ENCODE data around the gene TRAFD1.

TRAFD1 gene

DNA sequence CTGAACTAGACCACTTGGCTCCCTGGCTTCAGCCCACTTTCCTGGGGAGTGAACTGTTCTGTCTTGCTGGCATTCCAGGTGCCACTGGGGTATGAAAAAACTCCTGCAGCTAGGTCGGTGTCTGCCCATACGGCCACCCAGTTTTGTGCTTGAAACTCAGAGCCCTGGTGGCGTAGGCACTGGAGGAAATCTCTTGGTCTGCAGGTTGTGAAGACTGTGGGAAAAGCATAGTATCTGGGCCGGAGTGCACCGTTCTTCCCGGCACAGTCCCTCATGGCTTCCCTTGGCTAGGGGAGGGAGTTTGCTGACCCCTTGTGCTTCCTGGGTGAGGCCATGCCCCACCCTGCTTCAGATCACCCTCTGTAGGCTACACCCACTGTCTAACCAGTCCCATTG lies 33.8 kb downstream of the TRAFD1 start:
- no peak for DNase-seq

DNA sequence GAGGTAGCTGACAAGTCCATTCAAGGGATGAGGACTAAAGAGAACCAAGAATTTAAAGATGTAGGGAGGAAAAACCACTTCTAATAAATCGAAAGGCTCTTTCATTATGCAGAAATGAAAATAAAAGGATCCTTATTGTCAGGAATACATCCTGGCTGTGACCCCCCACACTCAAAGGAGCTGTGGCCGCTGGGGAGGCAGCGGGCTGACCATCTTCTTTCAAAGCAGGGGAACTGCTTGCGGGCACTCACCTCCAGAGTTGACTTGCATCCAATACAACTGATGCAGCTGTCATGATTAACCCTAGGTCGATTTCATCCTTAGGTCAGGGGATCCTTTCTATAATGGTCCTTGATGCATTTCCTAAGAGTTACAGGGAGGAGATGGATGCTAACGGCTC lies 35.3 kb downstream of the TRAFD1 start:
- no peak for DNase-seq

DNA sequence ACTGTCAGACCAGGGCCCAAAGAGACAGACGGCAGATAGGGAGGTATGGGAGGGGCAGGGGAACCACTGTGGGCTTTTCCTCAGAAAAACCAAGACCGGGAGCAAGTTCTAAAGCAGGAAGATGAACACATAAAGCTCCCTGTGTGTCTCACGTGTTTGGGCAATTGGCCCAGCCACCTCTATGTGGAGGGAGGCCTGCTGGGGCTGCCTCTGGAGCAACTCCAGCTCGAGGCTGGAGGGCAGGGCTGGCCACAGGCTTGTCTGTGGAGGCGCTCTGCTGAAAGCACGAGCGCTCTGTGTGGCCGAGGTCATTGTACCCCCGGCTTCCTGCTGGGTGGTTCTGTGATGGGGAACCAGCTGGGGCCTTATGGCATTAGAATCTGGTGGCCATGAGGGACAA lies 36.4 kb downstream of the TRAFD1 start:
- DNase-seq: no peak

DNA sequence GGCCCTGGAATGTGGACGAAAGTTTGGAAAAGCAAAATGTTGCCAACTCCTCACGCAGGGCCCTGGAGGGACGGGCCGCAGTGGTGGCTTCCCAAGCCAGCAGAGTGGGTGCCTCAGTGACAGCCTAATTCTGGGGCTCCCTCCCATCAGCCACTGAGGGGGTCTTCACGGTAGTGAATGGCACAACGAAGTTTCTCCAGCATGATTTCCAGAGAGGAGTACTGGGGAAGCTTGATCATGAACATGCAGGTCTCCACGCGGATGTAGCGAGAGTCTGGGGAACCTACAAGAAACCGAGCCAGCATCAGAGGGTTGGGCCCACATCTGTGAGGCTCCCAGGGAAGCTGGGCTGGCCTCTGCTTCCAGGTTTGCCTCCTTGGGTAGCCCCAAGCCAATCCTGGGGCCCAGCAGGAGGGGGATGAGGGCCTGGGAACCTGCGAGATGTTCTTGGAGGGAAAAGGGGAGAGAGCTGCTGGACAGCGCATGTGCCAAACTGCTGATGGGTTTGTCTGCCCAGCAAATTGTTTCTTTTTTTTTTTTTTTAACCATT lies 37.0 kb downstream of the TRAFD1 start:
- DNase-seq: no peak

DNA sequence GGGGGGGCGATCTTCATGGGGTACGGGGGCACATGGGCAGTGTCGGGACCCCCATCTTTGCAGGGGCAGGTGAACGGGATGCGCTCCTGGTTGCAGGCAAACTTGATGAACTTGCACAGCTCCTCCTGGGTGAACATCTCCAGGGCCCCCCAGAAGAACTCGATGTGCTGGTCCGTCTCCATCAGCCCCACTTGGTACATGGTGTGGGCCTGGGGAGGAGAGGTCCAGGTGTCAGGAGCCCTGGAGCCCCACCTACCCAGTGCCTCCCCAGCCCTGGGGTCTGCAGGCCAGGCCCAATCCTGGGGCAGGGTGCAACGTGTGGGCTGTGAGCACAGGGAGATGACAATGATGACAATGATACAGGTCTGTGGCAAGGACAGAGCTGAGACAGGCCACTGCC lies 37.7 kb downstream of the TRAFD1 start:
- no peak for DNase-seq

DNA sequence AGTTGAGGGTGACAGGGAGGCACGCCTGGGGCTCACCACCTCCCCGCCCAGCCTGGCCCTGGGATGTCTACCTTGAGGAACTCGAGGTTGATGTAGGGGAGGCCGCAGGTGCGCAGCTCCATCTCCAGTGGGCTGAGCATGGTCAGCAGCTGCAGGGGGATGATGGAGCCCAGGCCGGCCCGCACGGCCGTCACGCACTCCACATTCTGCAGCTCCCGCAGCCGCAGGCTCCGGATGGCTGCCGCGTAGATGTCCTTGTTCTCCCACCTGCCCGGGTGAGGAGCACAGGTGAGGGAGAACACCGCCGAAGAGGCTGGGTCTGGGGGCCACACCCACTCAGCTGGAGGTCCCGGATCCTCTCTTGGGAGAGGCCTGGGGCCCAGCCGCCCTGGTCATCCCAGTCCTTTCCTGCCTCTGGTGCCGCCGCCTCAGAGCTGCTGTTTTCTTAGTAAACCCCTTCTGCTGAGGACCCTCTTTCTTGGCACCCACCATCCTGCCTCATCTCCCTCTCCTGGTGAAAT lies 38.2 kb downstream of the TRAFD1 start:
- no peak for DNase-seq

DNA sequence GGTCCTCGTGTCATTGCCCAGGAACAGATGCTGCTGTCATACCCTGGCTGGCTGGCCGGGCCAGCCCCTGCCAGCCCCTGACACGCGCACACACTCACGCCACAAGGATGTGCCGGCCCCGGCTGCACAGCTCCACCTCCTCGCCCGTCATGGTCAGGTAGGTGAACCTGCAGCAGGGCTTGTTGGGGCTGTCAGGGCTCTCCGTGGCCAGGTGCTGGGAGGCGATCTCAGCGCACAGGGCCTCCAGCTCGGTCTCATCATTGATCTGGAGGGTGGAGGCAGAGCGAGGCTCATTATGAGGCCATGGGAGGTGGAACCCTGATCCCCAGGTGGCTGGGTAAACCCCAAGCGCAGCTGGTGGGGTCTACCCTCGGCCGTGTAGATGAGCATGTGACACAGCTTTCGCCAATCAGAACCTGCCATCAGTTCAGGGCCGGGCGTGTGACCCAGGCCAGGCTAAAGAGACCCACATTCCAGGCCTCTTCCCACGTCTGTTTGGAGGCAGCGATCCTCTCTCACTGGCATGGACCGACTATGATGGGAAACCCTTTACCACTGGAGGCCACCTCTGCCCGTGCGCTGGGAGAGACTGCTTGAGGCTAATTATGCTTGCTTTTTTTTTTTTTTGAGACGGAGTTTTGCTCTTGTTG lies 38.8 kb downstream of the TRAFD1 start:
- no peak for DNase-seq

DNA sequence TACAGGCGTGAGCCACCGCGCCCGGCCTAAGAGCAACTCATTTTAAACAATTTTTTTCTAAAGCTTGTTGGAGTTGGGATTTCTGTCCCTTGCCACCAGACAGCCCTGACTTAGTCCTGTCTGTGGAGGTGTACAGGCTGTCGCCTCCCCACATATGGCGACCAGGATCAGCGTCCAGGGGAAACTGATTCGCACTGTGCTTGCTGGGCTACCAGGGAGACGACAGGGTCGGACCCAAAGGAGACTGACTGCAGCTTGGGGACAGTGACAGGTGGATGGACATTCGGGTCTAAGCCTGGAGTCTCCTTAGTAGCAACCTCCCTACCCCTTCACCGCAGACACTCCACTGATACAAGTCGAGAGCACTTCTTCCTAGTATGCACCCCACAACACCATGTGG lies 40.3 kb downstream of the TRAFD1 start:
- no peak for DNase-seq

DNA sequence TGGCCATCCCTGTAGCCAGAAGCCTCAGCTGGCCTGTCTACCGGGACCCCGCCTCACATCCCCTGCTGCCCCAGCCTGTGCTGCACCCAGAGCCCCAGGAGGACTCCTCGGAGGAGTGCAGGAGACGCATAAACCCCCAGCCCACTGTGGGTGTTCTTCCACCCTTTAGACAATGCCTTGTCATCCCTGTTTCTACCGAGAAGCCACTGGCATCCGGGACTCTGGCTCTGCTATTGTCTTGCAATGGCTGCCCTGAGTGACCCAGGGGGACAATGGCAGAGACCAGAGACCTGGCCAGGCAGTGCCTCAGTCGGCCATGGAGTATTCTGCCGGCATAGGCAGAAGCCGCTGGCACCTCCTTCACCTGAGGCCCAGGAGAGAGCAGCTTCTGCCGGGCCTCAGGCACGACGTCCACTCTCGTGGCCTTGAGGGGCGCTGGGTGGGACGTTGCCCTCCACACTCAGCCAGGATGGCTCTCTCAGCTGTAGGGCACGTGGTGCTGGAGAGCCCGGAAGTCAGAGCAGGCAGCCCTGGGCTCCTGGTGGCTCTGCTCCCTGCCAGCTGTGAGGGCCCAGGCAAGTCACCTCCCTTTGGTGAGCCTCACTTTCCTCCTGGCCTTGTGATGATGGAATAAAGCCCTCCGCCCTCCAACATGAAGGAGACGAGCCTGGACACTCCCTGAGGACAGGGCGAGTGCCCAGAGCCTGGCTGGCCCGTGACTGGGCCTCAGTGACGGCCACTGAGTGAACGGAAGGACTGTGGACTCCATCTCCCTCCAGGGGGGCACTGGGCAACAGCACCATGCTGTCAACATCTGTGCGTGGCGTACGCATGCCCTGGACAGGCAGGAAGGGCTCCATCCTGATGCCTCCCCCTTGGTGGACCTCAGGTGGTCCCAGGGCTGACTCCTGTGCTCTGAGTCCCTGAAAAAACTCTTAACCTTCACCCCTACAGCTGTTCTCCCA lies 41.0 kb downstream of the TRAFD1 start:
- no peak for DNase-seq

DNA sequence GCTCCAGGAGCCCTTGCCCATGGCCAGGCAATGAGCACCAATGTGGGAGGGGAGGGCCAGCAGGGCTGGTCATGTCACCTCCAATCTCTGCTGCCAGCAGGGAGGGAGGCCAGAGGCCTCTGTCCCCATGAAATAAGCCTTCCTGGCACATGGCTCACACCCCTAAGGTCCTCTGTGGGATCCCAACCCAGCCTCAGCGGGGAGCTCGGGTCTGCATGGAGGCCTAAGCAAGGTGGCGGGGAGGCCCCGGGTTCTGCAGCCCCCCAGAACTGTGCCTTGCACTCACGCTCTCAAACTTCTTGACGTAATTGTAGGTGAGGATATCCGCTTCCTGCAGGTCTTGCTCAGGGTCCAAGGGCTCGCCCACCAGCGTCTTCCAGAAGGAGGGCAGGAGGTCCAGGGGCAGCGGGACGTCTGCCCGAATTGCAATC lies 41.7 kb downstream of the TRAFD1 start:
- DNase-seq: no peak

DNA sequence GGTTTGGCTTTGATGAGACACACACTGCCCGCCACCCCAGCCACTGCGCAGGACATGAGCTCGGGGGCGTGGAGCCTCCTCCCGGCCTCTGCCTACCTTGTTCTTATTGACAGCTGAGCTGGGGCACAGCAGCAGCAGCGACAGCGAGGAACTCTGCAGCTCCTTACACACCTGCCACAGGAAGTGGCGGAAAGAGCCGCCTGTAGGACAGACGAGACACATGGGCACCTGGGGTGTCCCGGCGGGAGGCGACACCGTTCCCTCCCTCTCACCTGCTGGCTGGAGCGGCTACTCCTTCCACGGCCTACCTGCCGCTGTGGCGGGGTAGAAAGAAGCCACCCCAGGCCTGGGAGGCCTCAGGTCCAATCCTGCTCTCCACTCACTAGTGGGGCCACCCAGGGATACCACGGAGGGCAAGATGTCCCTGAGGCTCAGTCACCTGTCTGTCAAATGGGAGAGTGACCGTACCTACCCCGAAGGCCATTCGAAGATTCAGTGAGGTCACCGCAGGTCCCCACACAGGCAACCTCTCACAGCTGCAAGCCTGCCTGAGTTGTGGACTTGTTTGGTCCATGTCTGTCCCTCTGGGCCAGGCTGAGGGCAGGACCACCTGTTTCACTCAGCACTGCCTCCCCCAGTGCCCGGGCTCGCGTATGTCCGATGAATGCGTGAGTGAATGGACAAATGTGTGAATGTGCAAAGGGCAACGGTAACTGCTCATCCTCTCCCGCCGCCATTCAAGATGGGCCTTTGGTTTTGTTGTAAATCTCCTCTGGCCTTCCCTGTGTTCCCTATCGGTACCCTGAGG lies 42.6 kb downstream of the TRAFD1 start:
- DNase-seq: no peak

DNA sequence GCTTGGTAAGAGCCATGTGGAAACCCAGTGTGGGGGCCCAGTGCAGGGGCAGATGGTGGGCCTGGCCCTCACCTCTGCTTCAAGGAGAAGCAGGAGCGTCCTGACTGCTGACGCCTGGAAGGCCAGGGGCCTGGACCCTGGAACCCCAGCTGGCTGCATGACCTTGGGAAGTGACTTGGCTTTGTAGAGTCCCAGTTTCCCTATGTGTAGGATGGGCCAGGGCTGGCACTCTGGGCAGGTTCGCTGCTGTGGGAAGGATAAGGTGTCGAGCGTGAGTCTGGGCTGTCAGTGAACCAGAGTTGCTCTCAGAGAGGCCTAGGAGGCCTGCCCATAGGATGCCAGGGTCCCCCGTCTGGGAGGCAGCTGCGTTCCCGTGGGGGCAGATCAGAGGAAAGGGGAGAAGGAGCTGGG lies 43.2 kb downstream of the TRAFD1 start:
- no peak for DNase-seq

DNA sequence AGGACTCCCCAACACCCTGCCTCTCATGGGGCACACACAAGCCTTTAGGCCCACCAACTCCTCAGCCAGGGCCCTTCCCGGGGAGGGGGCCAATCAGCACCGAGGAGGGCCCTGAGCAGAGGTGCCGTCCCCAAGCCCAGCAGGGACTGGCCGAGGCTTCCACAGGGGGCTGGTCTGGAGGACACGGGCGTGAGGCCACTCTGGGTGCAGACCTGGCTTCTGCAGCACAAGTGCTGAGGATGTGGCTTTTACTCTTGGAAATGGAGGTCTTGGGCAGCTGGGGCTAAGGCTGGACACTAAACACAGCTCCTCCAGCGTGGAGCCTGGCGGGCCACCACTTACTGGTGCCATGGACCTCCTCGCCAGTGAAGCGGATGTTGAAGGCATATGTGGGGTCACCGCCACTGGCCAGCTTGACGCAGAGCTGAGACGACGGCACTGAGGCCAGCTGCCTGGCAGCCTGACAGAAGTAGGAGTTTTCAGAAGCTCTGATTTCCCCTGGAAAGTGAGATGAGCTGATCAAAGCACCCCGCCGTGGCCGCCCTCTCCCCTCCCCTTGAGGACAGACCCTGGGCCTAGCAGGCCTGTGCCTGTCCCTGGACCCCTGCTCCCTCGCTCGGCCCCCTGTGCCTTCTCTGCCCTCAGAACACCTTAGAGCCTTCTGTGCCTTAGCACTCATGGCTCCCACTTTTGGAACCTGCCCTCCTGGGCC lies 44.0 kb downstream of the TRAFD1 start:
- DNase-seq: no peak

DNA sequence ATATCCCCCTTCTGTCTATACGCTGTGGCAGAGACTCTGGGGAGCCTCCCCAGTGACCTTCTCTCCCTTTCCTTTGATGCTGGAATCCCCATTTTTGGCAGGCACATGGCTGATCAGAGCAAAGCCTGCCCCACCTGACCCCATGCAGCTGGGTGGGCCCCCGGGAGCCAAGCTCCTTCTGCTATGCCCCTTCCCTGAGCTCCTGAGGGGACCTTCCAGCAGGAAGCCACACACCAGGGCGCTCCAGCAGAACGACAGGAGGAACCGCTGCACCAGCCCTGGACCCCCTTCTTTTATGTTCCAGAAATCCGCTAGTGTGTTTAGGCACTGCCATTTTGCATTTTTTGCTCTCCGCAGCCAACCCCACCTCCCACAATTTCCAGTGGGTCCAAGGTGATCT lies 44.6 kb downstream of the TRAFD1 start:
- DNase-seq: no peak

DNA sequence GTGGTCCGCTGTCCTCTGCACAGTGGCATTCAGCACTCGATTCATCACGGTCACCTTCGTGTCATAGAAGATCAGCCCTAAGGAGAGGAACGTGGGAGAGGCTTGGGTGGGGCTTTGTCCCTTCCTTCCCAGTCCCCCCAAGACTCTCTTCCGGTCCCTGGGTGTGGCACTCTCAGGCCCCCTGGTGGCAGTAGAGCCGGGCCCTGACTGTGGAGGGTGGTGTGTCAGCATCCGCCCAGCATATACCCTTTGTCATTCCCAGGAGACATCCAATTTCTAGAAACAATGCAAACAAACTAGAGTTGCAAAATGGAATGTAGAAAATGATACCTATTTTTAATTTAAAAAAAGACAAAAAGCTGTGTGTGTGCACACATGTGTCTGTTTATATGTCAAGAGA lies 45.0 kb downstream of the TRAFD1 start:
- DNase-seq: no peak

DNA sequence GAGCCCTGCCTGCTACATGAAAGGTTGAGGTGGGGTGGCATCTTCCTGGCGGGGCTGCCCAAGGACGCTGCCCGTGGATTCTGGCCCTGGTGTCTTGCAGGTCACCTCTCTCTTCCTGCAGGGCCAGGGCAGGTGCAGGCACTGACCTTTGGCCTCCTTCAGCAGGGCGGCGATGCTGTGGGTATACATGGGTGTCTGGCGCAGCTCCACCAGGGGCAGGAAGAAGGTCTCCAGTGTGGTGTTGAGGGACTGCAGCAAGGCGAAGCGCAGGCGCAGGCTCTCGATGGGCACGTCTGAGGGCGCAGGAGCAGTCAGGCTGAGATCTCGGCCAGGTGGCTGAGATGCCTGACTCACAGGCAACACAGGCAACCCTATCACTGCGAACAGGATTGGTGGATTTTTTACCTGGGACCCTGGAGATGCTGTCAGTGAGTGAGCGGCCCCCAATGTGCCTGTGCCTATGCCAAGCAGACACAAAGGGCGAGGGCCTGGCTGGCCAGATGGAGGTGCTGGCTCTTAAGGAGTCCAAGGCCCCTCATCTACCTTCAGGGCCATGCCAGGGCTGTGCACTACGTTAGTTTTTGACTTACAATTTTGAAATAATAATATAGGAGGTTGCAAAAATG lies 45.7 kb downstream of the TRAFD1 start:
- no peak for DNase-seq

DNA sequence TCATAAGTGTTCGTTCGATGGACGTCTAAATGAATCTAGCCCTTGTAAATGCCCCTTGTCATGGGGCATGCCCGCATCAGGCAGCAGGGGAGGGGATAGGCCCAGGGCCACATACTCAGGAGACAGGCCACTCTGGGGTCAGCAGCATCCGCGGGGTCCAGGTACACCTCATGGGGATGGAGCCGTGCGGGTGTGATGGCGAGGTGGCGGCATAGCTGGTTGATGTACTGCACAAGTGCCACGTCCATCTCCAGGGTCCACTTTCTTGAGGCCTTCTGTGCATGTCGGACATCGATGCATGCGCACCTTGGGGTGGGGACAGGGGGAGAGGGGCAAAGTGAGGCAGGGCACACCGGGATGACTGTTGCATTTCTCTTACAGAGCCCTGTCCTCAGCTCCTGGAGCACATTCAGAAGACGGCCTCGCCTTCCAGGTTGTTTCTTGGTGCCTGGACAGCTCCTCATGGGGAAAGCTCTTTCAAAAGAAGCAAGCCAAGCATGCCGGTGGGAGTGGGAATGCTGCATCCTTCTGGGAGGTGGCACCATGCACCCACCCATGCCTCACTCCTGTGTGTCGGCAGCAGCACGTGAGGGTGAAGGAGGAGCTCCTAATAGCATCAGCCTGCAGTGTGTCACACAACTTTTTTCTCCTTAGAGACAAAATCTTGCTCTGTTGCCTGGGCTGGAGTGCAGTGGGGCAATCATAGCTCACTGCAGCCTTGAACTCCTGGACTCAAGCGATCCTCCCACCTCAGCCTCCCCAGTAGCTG lies 47.4 kb downstream of the TRAFD1 start:
- DNase-seq: no peak

DNA sequence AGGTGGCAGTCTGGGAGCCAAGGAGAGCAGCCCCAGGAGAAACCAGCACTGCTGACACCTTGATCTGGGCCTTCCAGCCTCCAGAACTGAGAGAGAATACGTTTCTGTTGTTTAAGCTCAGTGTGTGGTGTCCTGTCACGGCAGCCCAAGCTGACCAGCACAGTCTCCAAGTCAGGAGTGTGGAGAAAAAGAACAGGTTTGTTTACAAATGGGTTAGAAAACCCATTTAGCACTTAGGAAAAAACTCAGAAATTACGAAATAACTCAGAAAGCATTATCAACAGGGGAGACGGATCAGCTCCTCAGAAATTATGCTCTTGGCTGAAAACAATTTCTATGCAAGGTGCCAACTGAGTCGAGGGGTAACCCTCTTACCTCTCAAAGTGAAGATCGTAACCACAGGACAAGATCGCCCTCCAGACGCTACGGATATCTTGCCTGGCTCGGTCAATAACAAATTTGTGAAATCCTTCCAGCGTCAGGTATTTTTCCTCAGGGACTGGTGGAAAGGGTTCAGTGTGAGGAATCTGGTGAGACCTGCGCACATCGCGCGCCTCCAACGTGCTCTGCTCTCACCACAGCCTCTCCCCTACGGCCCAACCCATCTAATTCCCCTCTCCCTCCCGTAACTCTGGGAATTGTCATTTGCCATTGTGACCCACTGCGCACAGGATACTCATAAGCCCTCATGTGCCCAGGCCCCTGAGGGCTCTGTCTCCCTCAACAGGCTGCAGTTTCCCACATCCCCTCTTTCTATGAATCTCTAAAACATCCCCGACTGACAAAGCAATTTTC lies 50.2 kb downstream of the TRAFD1 start:
- DNase-seq: no peak

DNA sequence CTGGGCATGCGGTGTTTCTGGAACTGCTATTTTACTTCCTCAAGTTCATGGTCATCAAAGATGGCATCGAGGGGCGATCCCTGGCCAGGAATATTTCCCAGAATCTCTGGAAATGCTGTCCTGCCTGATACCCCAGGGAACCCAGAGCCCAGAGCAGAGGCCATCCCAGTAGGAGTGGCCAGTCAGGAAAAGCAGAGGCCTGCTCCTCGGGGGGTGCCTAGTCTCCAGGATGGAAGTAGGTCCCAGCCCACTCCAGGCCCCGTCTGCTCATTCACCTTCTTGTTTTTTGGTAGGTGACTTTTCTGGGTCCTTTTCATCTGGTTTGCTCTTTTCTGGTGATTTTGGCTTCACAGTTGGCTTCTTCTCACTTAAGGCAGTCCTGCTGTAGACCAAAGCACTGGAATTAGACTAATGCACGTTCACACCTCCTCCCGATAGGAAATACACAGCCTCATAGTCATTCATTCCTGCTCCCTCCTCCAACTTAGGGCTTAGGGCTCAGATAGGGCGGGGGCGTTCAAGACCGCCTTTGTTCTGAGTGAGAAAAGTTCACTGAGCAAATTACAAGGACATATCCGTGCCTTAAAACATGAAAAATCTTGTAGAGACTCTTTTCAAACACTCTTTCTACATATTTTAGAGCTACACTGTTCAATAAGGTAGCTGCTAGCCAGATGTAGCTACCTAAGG lies 51.1 kb downstream of the TRAFD1 start:
- DNase-seq: no peak

DNA sequence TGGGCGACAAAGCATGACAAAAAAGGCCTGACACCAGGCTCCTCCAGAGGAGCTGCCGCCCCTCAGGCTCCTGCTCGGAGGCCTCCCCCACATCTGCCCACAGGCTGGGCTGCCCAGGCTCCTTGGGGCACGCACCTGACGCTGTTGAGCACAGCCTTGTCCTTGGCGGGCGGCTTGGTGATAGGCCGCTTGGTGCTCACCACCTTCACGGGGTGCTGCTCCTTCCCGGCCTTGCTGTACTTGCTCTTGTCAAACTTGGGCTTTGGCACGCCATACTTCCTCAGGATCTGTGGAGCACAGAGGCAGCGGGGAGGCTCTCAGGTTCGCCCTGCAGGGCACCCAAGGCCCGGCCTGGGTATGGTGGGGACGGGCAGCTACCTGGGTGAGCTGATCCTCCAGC lies 53.4 kb downstream of the TRAFD1 start:
- DNase-seq: no peak

Measured in NK-92 treated with Interleukin-12 subunit alpha and Interleukin-12 subunit beta, amount 100 ng/mL, for 24 hours (cell line).